WTC11 (cell line): Measurements from ENCODE around the gene CYB5A. TPM values are rescaled to one million over a fixed set of nuclear protein-coding genes. Genes with fewer than 3 reads are reported as not detected.
A peak's percentile ranks its signal among the peaks of the same experiment; 100 is the strongest.

Experiments used
- ATAC-seq: fragments of 200-7000 bp; cut with Tn5 transposase; 2 replicates; pipeline ENCODE4 v1.10.0; 2021; ENCODE audit warnings: mild to moderate bottlenecking, moderate library complexity
- CTCF ChIA-PET: fragments of 300-600 bp; sonication (Branson Sonifier 250); formaldehyde crosslinking; loops from one replicate; lab custom pipeline; 2021; ENCODE audit warnings: antibody characterized with exemption; lab: Charles Lee
- POLR2A ChIA-PET: fragments of 350-600 bp; sonication (Branson Sonifier 250); formaldehyde crosslinking; loops from one replicate; lab custom pipeline; 2021; ENCODE audit warnings: antibody characterized with exemption; lab: Charles Lee
- DNase-seq: peaks from one replicate; pipeline ENCODE4 v3.0.0; 2021; ENCODE audit warnings: low spot score
- H3K27ac Mint-ChIP-seq: 2 replicates; pipeline ENCODE4 v1.8.0; 2021; ENCODE audit warnings: mixed read lengths
- H3K27me3 Mint-ChIP-seq: 2 replicates; pipeline ENCODE4 v1.8.0; 2021; ENCODE audit warnings: low read depth, mild to moderate bottlenecking, moderate library complexity, mixed read lengths
- H3K36me3 Mint-ChIP-seq: 2 replicates; pipeline ENCODE4 v1.8.0; 2021; ENCODE audit warnings: mixed read lengths
- H3K4me1 Mint-ChIP-seq: 2 replicates; pipeline ENCODE4 v1.8.0; 2022; ENCODE audit warnings: mixed read lengths
- H3K4me3 Mint-ChIP-seq: 2 replicates; pipeline ENCODE4 v1.8.0; 2021; ENCODE audit warnings: mild to moderate bottlenecking, moderate library complexity, mixed read lengths
- H3K9me3 Mint-ChIP-seq: 2 replicates; pipeline ENCODE4 v1.8.0; 2021; ENCODE audit warnings: mixed read lengths
- ATF1 ChIP-seq: sonication (generic); formaldehyde crosslinking; IDR thresholded peaks from 2 replicates; pipeline ENCODE4 v1.8.1; 2023; ENCODE audit warnings: mild to moderate bottlenecking, moderate library complexity, missing genetic modification reagents
- E2F4 ChIP-seq: sonication (generic); formaldehyde crosslinking; IDR thresholded peaks from 2 replicates; pipeline ENCODE4 v1.8.1; 2022; ENCODE audit warnings: low read depth, mild to moderate bottlenecking, moderate library complexity, missing genetic modification reagents, borderline replicate concordance
- ELF4 ChIP-seq: sonication (generic); formaldehyde crosslinking; IDR thresholded peaks from 2 replicates; pipeline ENCODE4 v1.8.1; 2022; ENCODE audit warnings: low read depth, mild to moderate bottlenecking, moderate library complexity, missing genetic modification reagents
- EMX1 ChIP-seq: fragments of 250-450 bp; sonication (Bioruptor Pico); IDR thresholded peaks from 2 replicates; pipeline ENCODE4 v1.8.0; 2021; ENCODE audit warnings: mild to moderate bottlenecking
- ESRRA ChIP-seq: sonication (generic); formaldehyde crosslinking; IDR thresholded peaks from 2 replicates; pipeline ENCODE4 v1.8.1; 2022; ENCODE audit warnings: mild to moderate bottlenecking, missing genetic modification reagents, borderline replicate concordance
- FOXJ3 ChIP-seq: sonication (generic); formaldehyde crosslinking; IDR thresholded peaks from 2 replicates; pipeline ENCODE4 v1.9.0; 2021; ENCODE audit warnings: missing genetic modification reagents, mild to moderate bottlenecking, borderline replicate concordance
- JAZF1 ChIP-seq: fragments of 250-450 bp; sonication (Bioruptor Pico); IDR thresholded peaks from 2 replicates; pipeline ENCODE4 v1.9.0; 2021; ENCODE audit warnings: moderate library complexity, mild to moderate bottlenecking, inconsistent platforms
- NFATC4 ChIP-seq: fragments of 250-450 bp; sonication (Bioruptor Pico); IDR thresholded peaks from 2 replicates; pipeline ENCODE4 v1.9.0; 2021; ENCODE audit warnings: mild to moderate bottlenecking
- PREB ChIP-seq: sonication (generic); formaldehyde crosslinking; IDR thresholded peaks from 2 replicates; pipeline ENCODE4 v1.8.1; 2022; ENCODE audit warnings: mild to moderate bottlenecking, missing genetic modification reagents, moderate library complexity, borderline replicate concordance
- RORB ChIP-seq: fragments of 250-450 bp; sonication (Bioruptor Pico); IDR thresholded peaks from 2 replicates; pipeline ENCODE4 v1.9.0; 2021; ENCODE audit warnings: mild to moderate bottlenecking
- ZBTB43 ChIP-seq: sonication (generic); formaldehyde crosslinking; IDR thresholded peaks from 2 replicates; pipeline ENCODE4 v1.8.1; 2023; ENCODE audit warnings: mild to moderate bottlenecking, missing genetic modification reagents
- ZNF263 ChIP-seq: sonication (generic); formaldehyde crosslinking; IDR thresholded peaks from 2 replicates; pipeline ENCODE4 v1.8.1; 2022; ENCODE audit warnings: low read depth, mild to moderate bottlenecking, moderate library complexity, missing genetic modification reagents
- ZNF416 ChIP-seq: fragments of 250-450 bp; sonication (Bioruptor Pico); IDR thresholded peaks from 2 replicates; pipeline ENCODE4 v1.9.0; 2021; ENCODE audit warnings: mild to moderate bottlenecking, inconsistent platforms
- ZNF425 ChIP-seq: fragments of 250-450 bp; sonication (Bioruptor Pico); conservative IDR thresholded peaks from 2 replicates; pipeline ENCODE4 v1.9.0; 2021; ENCODE audit warnings: mild to moderate bottlenecking
- ZNF512 ChIP-seq: sonication (generic); formaldehyde crosslinking; IDR thresholded peaks from 2 replicates; pipeline ENCODE4 v1.8.1; 2022; ENCODE audit warnings: missing genetic modification reagents, borderline replicate concordance
- ZSCAN18 ChIP-seq: fragments of 250-450 bp; sonication (Bioruptor Pico); IDR thresholded peaks from 2 replicates; pipeline ENCODE4 v2.1.2; 2022; ENCODE audit warnings: mild to moderate bottlenecking, moderate library complexity
- total RNA-seq: library from RNA; stranded (reverse); gene quantifications from 3 replicates; pipeline ENCODE4 v1.2.3, GENCODE V29; 2021

CYB5A gene
- total RNA-seq, 1 experiment from 2014 or later, result 127 TPM

GRCh38 chr18:74243127-74243526 is 48.6 kb downstream of the CYB5A start:
- DNase-seq (no peak), ATAC-seq (no peak)
- Mint-ChIP-seq H3K4me3 (no peak overlapping the region), H3K27me3 (no peaks in the 10 kb centered on the region), H3K27ac (no peak overlapping the region), H3K36me3 (no peaks in the 10 kb centered on the region), H3K9me3 (no peaks in the 10 kb centered on the region), H3K4me1 (peaks cover 32% of the 10 kb centered on the region)
- TF ChIP-seq ZNF425 (CRISPR knock-in tag), result no peak
- TF ChIP-seq EMX1 (CRISPR knock-in tag), result no peak
- no peak for TF ChIP-seq E2F4 (CRISPR knock-in tag)
- ChIA-PET POLR2A (no interaction called here), CTCF (no interaction called here)

GRCh38 chr18:74242438-74243096 is 49.2 kb downstream of the CYB5A start:
- no peaks in the 10 kb centered on the region for H3K9me3 Mint-ChIP-seq
- no peaks in the 10 kb centered on the region for H3K36me3 Mint-ChIP-seq
- POLR2A ChIA-PET, result no interaction called here
- H3K27ac Mint-ChIP-seq, result no peak overlapping the region
- ATAC-seq, result peak; percentile 82
- no peaks in the 10 kb centered on the region; the same call in 1 of the 2 replicates for H3K27me3 Mint-ChIP-seq
- TF ChIP-seq JAZF1 (CRISPR knock-in tag) (no peak), ZSCAN18 (CRISPR knock-in tag) (no peak), ZNF263 (CRISPR knock-in tag) (no peak)
- no peak overlapping the region for H3K4me3 Mint-ChIP-seq
- H3K4me1 Mint-ChIP-seq, result peaks cover 35% of the 10 kb centered on the region
- CTCF ChIA-PET, result no interaction called here
- no peak for DNase-seq

GRCh38 chr18:74241970-74242369 is 49.8 kb downstream of the CYB5A start:
- Mint-ChIP-seq H3K36me3 (no peaks in the 10 kb centered on the region), H3K27ac (no peak overlapping the region), H3K4me1 (peaks cover 40% of the 10 kb centered on the region), H3K4me3 (no peak overlapping the region), H3K27me3 (no peaks in the 10 kb centered on the region; the same call in 1 of the 2 replicates), H3K9me3 (no peaks in the 10 kb centered on the region)
- CTCF ChIA-PET, result no interaction called here
- DNase-seq, result no peak
- POLR2A ChIA-PET, result no interaction called here
- no peak for ATAC-seq
- no peak for TF ChIP-seq FOXJ3 (CRISPR knock-in tag)
- no peak for TF ChIP-seq ATF1 (CRISPR knock-in tag)
- TF ChIP-seq ESRRA, result no peak
- no peak for TF ChIP-seq ZNF512 (CRISPR knock-in tag)
- TF ChIP-seq PREB (CRISPR knock-in tag), result no peak
- no peak for TF ChIP-seq RORB (CRISPR knock-in tag)
- no peak for TF ChIP-seq ZNF416 (CRISPR knock-in tag)
- no peak for TF ChIP-seq ELF4 (CRISPR knock-in tag)
- TF ChIP-seq ZBTB43, result no peak
- no peak for TF ChIP-seq NFATC4 (CRISPR knock-in tag)
